HEK293T (cell line): ENCODE measurements around the gene MEF2C.

Experiments used
- CTCF ChIA-PET: fragments of 350-600 bp; formaldehyde crosslinking; extraction: SDS; loops from one replicate; lab custom pipeline; 2021; ENCODE audit warnings: antibody characterized with exemption, inconsistent platforms; lab: Yijun Ruan, JAX
- POLR2A ChIA-PET: fragments of 350-600 bp; formaldehyde crosslinking; extraction: SDS; loops from one replicate; lab custom pipeline; 2020; ENCODE audit warnings: antibody characterized with exemption, inconsistent platforms; lab: Yijun Ruan, JAX
- DNase-seq: peaks from one replicate; pipeline ENCODE4 v3.0.0; 2012; ENCODE audit warnings: mixed read lengths; ENCODE audit errors: extremely low spot score
- ARNT ChIP-seq: fragments of 450-650 bp; IDR thresholded peaks from 2 replicates; pipeline ENCODE4 v1.6.1; 2017; ENCODE audit warnings: mild to moderate bottlenecking
- BHLHE40 ChIP-seq: fragments of 450-650 bp; IDR thresholded peaks from 2 replicates; pipeline ENCODE4 v1.6.1; 2016; ENCODE audit warnings: mild to moderate bottlenecking, moderate library complexity, borderline replicate concordance
- CTBP1 ChIP-seq: fragments of 450-650 bp; IDR thresholded peaks from 2 replicates; pipeline ENCODE4 v1.6.1; 2016; ENCODE audit warnings: borderline replicate concordance
- ELF4 ChIP-seq: fragments of 450-650 bp; IDR thresholded peaks from 2 replicates; pipeline ENCODE4 v1.6.1; 2017; ENCODE audit warnings: antibody characterized with exemption
- FOXA1 ChIP-seq: fragments of 450-650 bp; IDR thresholded peaks from 2 replicates; pipeline ENCODE4 v1.6.1; 2016; ENCODE audit warnings: mild to moderate bottlenecking
- FOXK2 ChIP-seq: fragments of 450-650 bp; IDR thresholded peaks from 2 replicates; pipeline ENCODE4 v1.6.1; 2016; ENCODE audit warnings: mild to moderate bottlenecking
- FOXM1 ChIP-seq: fragments of 450-650 bp; IDR thresholded peaks from 2 replicates; pipeline ENCODE4 v1.6.1; 2017; ENCODE audit warnings: mild to moderate bottlenecking, borderline replicate concordance
- HDGF ChIP-seq: fragments of 450-650 bp; IDR thresholded peaks from 2 replicates; pipeline ENCODE4 v1.6.1; 2017; ENCODE audit warnings: antibody characterized with exemption, borderline replicate concordance
- L3MBTL2 ChIP-seq: fragments of 450-650 bp; conservative IDR thresholded peaks from 2 replicates; pipeline ENCODE4 v1.6.1; 2016; ENCODE audit warnings: mild to moderate bottlenecking
- LEF1 ChIP-seq: fragments of 450-650 bp; IDR thresholded peaks from 2 replicates; pipeline ENCODE4 v1.6.1; 2017; ENCODE audit warnings: mild to moderate bottlenecking, borderline replicate concordance
- NFRKB ChIP-seq: fragments of 450-650 bp; IDR thresholded peaks from 2 replicates; pipeline ENCODE4 v1.6.1; 2016; ENCODE audit warnings: mild to moderate bottlenecking, moderate library complexity
- PKNOX1 ChIP-seq: fragments of 450-650 bp; IDR thresholded peaks from 2 replicates; pipeline ENCODE4 v1.6.1; 2016
- SP1 ChIP-seq: fragments of 450-650 bp; IDR thresholded peaks from 2 replicates; pipeline ENCODE4 v1.6.1; 2017
- SUZ12 ChIP-seq: fragments of 450-650 bp; IDR thresholded peaks from 2 replicates; pipeline ENCODE4 v1.6.1; 2016; ENCODE audit warnings: mild to moderate bottlenecking
- TARDBP ChIP-seq: fragments of 450-650 bp; IDR thresholded peaks from 2 replicates; pipeline ENCODE4 v1.6.1; 2016
- ZNF384 ChIP-seq: fragments of 450-650 bp; IDR thresholded peaks from 2 replicates; pipeline ENCODE4 v1.6.1; 2016

The MEF2C gene

GRCh38 chr5:88813805-88814575, 69.0 kb downstream of the MEF2C start:
- ChIA-PET CTCF (no interaction called here), POLR2A (no interaction called here)
- no peak for TF ChIP-seq ELF4
- TF ChIP-seq ZNF384, result no peak
- no peak for TF ChIP-seq ARNT
- TF ChIP-seq NFRKB, result no peak
- TF ChIP-seq L3MBTL2, result peak; percentile 53
- TF ChIP-seq FOXM1, result no peak
- no peak for TF ChIP-seq PKNOX1
- no peak for DNase-seq

- POLR2A ChIA-PET, result no interaction called here
- no peak for DNase-seq
- TF ChIP-seq ZNF384 (no peak), FOXM1 (no peak), PKNOX1 (no peak), HDGF (no peak), CTBP1 (no peak), ELF4 (no peak), SUZ12 (no peak), FOXK2 (no peak), L3MBTL2 (no peak), TARDBP (no peak)
- CTCF ChIA-PET, result interaction anchor here (0.8 kb wide), 1 partner anchor 12 kb away, joined by 3 read pairs; no protein-coding TSS in a partner anchor
Measured at GRCh38 chr5:88813244-88813643, 69.7 kb downstream of the MEF2C start.

GRCh38 chr5:88808153-88808552, 74.8 kb downstream of the MEF2C start:
- CTCF ChIA-PET, result no interaction called here
- no peak for TF ChIP-seq L3MBTL2
- no peak for TF ChIP-seq FOXM1
- TF ChIP-seq ZNF384, result no peak
- no peak for TF ChIP-seq SP1
- TF ChIP-seq FOXK2, result no peak
- no peak for TF ChIP-seq ARNT
- no peak for TF ChIP-seq SUZ12
- TF ChIP-seq HDGF, result no peak
- no peak for TF ChIP-seq NFRKB
- TF ChIP-seq PKNOX1, result no peak
- no peak for TF ChIP-seq TARDBP
- no peak for TF ChIP-seq ELF4
- TF ChIP-seq LEF1, result no peak
- DNase-seq, result no peak
- POLR2A ChIA-PET, result no interaction called here

- POLR2A ChIA-PET, result no interaction called here
- TF ChIP-seq TARDBP (no peak), HDGF (no peak)
- CTCF ChIA-PET, result no interaction called here
- no peak for DNase-seq
Measured at GRCh38 chr5:88807327-88807726, 75.7 kb downstream of the MEF2C start.

GRCh38 chr5:88806338-88806737, 76.6 kb downstream of the MEF2C start:
- TF ChIP-seq ELF4 (no peak), ARNT (no peak), SUZ12 (no peak), CTBP1 (no peak), LEF1 (no peak), ZNF384 (no peak), FOXK2 (no peak), FOXM1 (no peak), FOXA1 (no peak), TARDBP (no peak), L3MBTL2 (no peak), SP1 (no peak), BHLHE40 (no peak), PKNOX1 (no peak), NFRKB (no peak), HDGF (no peak)
- ChIA-PET CTCF (no interaction called here), POLR2A (no interaction called here)
- no peak for DNase-seq

- ChIA-PET CTCF (interaction anchor here (0.6 kb wide), 1 partner anchor 1486 kb away, joined by 3 read pairs; no protein-coding TSS in a partner anchor), POLR2A (no interaction called here)
- no peak for TF ChIP-seq ELF4
- TF ChIP-seq BHLHE40, result no peak
- no peak for TF ChIP-seq HDGF
- TF ChIP-seq ARNT, result no peak
- TF ChIP-seq CTBP1, result no peak
- no peak for TF ChIP-seq ZNF384
- TF ChIP-seq FOXM1, result no peak
- no peak for TF ChIP-seq TARDBP
- TF ChIP-seq FOXK2, result no peak
- TF ChIP-seq SUZ12, result no peak
- no peak for TF ChIP-seq NFRKB
- TF ChIP-seq SP1, result no peak
- no peak for TF ChIP-seq PKNOX1
- TF ChIP-seq FOXA1, result no peak
- no peak for TF ChIP-seq L3MBTL2
- TF ChIP-seq LEF1, result no peak
- DNase-seq, result no peak
Measured at GRCh38 chr5:88805151-88805784, 77.7 kb downstream of the MEF2C start.
